ENCODE results near the gene MET.

The MET gene

DNA sequence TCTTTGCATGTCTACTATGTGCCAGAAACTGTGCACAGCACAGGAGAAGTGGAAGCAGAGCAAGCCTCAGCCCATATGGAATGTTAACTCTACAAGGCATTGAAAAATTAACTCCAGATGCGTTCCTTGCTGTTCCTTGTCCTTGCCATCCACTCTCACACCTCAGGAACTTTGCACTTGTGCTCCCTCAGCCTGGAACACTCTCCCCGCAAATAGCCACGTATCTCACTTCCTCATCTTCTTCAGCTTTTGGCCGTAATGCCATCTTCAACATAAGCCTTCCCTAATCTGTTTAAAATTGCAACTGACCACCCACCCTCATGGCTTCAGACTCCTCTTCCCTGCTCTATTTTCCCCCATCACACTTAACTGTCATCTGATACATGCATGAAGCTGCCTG, 107.2 kb downstream of the MET start:
- TF ChIP-seq YY2 (tag by site-specific recombination; IDR thresholded peaks at IDR 0.05): no peak
- TF ChIP-seq, protein P1, sequence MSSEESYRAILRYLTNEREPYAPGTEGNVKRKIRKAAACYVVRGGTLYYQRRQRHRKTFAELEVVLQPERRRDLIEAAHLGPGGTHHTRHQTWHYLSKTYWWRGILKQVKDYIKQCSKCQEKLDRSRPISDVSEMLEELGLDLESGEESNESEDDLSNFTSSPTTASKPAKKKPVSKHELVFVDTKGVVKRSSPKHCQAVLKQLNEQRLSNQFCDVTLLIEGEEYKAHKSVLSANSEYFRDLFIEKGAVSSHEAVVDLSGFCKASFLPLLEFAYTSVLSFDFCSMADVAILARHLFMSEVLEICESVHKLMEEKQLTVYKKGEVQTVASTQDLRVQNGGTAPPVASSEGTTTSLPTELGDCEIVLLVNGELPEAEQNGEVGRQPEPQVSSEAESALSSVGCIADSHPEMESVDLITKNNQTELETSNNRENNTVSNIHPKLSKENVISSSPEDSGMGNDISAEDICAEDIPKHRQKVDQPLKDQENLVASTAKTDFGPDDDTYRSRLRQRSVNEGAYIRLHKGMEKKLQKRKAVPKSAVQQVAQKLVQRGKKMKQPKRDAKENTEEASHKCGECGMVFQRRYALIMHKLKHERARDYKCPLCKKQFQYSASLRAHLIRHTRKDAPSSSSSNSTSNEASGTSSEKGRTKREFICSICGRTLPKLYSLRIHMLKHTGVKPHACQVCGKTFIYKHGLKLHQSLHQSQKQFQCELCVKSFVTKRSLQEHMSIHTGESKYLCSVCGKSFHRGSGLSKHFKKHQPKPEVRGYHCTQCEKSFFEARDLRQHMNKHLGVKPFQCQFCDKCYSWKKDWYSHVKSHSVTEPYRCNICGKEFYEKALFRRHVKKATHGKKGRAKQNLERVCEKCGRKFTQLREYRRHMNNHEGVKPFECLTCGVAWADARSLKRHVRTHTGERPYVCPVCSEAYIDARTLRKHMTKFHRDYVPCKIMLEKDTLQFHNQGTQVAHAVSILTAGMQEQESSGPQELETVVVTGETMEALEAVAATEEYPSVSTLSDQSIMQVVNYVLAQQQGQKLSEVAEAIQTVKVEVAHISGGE (tag by site-specific recombination; conservative IDR thresholded peaks at IDR 0.05; ENCODE audit: low read depth): no peak
- TF ChIP-seq, protein P2, sequence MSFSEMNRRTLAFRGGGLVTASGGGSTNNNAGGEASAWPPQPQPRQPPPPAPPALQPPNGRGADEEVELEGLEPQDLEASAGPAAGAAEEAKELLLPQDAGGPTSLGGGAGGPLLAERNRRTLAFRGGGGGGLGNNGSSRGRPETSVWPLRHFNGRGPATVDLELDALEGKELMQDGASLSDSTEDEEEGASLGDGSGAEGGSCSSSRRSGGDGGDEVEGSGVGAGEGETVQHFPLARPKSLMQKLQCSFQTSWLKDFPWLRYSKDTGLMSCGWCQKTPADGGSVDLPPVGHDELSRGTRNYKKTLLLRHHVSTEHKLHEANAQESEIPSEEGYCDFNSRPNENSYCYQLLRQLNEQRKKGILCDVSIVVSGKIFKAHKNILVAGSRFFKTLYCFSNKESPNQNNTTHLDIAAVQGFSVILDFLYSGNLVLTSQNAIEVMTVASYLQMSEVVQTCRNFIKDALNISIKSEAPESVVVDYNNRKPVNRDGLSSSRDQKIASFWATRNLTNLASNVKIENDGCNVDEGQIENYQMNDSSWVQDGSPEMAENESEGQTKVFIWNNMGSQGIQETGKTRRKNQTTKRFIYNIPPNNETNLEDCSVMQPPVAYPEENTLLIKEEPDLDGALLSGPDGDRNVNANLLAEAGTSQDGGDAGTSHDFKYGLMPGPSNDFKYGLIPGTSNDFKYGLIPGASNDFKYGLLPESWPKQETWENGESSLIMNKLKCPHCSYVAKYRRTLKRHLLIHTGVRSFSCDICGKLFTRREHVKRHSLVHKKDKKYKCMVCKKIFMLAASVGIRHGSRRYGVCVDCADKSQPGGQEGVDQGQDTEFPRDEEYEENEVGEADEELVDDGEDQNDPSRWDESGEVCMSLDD (tag by site-specific recombination; IDR thresholded peaks at IDR 0.05): no peak
- no peak for TF ChIP-seq ZNF654 (tag by site-specific recombination; IDR thresholded peaks at IDR 0.05; ENCODE audit: low read depth)
- TF ChIP-seq ZNF677 (tag by site-specific recombination; IDR thresholded peaks at IDR 0.05): no peak
- TF ChIP-seq ZNF138 (tag by site-specific recombination; IDR thresholded peaks at IDR 0.05; ENCODE audit: borderline replicate concordance): no peak
- TF ChIP-seq ZNF292 (tag by site-specific recombination; IDR thresholded peaks at IDR 0.05; ENCODE audit: borderline replicate concordance, low read depth): no peak
- no peak for TF ChIP-seq ZIC2 (tag by site-specific recombination; IDR thresholded peaks at IDR 0.05)
- no peak for TF ChIP-seq ZNF76 (tag by site-specific recombination; IDR thresholded peaks at IDR 0.05; ENCODE audit: borderline replicate concordance, low read depth)
- H3K4me1 ChIP-seq (ENCODE audit: control insufficient read depth, insufficient read depth, low read length): peaks cover 8% of the 10 kb centered on the region
- no peak overlapping the region for H3K4me3 ChIP-seq (ENCODE audit: low read depth, low read length)
- H3K9me3 ChIP-seq (ENCODE audit: control insufficient read depth, insufficient read depth, low read depth, low read length): no peaks in the 10 kb centered on the region
- POLR2A ChIA-PET: no interaction called here
- CTCF ChIA-PET: interaction anchor here (0.6 kb wide), 1 partner anchor 616 kb away, joined by 3 read pairs; no protein-coding TSS in a partner anchor
- peaks cover 6 to 69% of the 10 kb centered on the region in 2 experiments for H3K36me3 ChIP-seq (ENCODE audit: control insufficient read depth in 2 of 2, insufficient read depth in 1 of 2, low read length in 2 of 2)
- no peak overlapping the region for H3K27ac ChIP-seq (ENCODE audit: extremely low read depth, low read depth, low read length)

DNA sequence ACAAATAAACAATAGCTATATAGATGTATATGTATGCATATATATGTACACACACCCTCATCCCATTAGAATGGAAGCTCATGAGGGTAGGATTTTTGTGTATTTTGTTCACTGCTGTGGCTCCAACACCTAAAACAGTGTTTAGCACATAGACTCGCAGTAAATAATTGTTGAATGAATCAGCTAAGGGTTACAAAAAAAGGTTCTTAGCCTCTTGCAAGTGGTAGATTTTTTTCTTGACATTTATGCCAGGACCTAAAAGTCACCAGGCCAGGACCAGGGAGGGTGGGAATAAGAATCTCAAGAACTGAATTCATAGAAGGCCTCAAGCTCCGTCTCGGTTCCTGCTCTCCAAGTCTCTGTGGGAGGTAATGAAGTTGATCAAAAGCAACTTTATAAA, 107.9 kb downstream of the MET start:
- H3K36me3 ChIP-seq (ENCODE audit: control insufficient read depth in 2 of 2, insufficient read depth in 1 of 2, low read length in 2 of 2): peaks cover 3 to 72% of the 10 kb centered on the region in 2 experiments
- no peaks in the 10 kb centered on the region for H3K9me3 ChIP-seq (ENCODE audit: control insufficient read depth, insufficient read depth, low read depth, low read length)
- no peak for TF ChIP-seq ZNF660 (tag by site-specific recombination; IDR thresholded peaks at IDR 0.05)
- no peak for TF ChIP-seq GLI2 (tag by site-specific recombination; IDR thresholded peaks at IDR 0.05; ENCODE audit: borderline replicate concordance, low read depth)
- no peak for TF ChIP-seq ZSCAN16 (tag by site-specific recombination; IDR thresholded peaks at IDR 0.05)
- TF ChIP-seq, protein P3, sequence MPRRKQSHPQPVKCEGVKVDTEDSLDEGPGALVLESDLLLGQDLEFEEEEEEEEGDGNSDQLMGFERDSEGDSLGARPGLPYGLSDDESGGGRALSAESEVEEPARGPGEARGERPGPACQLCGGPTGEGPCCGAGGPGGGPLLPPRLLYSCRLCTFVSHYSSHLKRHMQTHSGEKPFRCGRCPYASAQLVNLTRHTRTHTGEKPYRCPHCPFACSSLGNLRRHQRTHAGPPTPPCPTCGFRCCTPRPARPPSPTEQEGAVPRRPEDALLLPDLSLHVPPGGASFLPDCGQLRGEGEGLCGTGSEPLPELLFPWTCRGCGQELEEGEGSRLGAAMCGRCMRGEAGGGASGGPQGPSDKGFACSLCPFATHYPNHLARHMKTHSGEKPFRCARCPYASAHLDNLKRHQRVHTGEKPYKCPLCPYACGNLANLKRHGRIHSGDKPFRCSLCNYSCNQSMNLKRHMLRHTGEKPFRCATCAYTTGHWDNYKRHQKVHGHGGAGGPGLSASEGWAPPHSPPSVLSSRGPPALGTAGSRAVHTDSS (tag by site-specific recombination; IDR thresholded peaks at IDR 0.05): no peak
- no peak overlapping the region for H3K27ac ChIP-seq (ENCODE audit: extremely low read depth, low read depth, low read length)
- peaks cover 8% of the 10 kb centered on the region for H3K4me1 ChIP-seq (ENCODE audit: control insufficient read depth, insufficient read depth, low read length)
- H3K4me3 ChIP-seq (ENCODE audit: low read depth, low read length): no peak overlapping the region
- POLR2A ChIA-PET: no interaction called here
- CTCF ChIA-PET: interaction anchor here (0.6 to 0.9 kb wide), 7 partner anchors 13 to 728 kb away, joined by 3 to 5 read pairs (median 3); no protein-coding TSS in a partner anchor

DNA sequence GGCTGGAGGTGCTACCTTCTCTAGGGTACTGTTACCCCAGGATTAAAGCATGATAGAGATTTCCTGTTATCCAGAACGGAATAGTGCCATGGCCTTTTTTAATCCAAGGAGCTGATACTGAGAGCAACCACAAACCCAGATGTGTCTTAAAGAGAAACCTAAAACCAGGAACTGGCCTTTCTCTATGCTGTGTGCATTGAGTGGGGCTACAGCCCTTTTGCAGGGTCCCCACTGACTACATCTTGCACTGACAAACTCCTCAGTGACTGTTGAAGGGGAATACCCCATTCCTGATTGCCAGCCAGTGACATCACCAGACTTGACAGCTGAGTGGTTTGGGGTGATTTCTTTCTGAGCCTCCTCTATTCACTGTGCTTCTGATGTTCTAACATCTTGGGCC, 108.5 kb downstream of the MET start:
- ChIA-PET POLR2A (no interaction called here), CTCF (interaction anchor here (0.9 to 1.5 kb wide), 2 partner anchors 15 to 189 kb away, joined by 3 read pairs; no protein-coding TSS in a partner anchor)
- H3K4me3 ChIP-seq (ENCODE audit: low read depth, low read length): no peak overlapping the region
- H3K27ac ChIP-seq (ENCODE audit: extremely low read depth, low read depth, low read length): no peak overlapping the region
- no peaks in the 10 kb centered on the region for H3K9me3 ChIP-seq (ENCODE audit: control insufficient read depth, insufficient read depth, low read depth, low read length)
- H3K36me3 ChIP-seq (ENCODE audit: control insufficient read depth in 2 of 2, insufficient read depth in 1 of 2, low read length in 2 of 2): peaks cover 0 to 75% of the 10 kb centered on the region in 2 experiments
- H3K4me1 ChIP-seq (ENCODE audit: control insufficient read depth, insufficient read depth, low read length): peaks cover 8% of the 10 kb centered on the region
- TF ChIP-seq KLF8 (tag by site-specific recombination; IDR thresholded peaks at IDR 0.05): no peak
- TF ChIP-seq, protein P4, sequence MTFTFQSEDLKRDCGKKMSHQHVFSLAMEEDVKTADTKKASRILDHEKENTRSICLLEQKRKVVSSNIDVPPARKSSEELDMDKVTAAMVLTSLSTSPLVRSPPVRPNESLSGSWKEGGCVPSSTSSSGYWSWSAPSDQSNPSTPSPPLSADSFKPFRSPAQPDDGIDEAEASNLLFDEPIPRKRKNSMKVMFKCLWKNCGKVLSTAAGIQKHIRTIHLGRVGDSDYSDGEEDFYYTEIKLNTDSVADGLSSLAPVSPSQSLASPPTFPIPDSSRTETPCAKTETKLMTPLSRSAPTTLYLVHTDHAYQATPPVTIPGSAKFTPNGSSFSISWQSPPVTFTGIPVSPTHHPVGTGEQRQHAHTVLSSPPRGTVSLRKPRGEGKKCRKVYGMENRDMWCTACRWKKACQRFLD (tag by site-specific recombination; IDR thresholded peaks at IDR 0.05): no peak
- TF ChIP-seq ZNF274 (IDR thresholded peaks at IDR 0.05; ENCODE audit: low read length): no peak
- TF ChIP-seq ZNF274 (tag by site-specific recombination; IDR thresholded peaks at IDR 0.05; ENCODE audit: borderline replicate concordance): no peak
- no peak for TF ChIP-seq ZBTB8A (tag by site-specific recombination; IDR thresholded peaks at IDR 0.05)

Data from HEK293 (cell line).